Heart left ventricle (tissue), 16 donors: ENCODE measurements around the gene F7. TPM values are rescaled to one million over a fixed set of nuclear protein-coding genes. Genes with fewer than 3 reads are reported as not detected.

Source experiments
- ATAC-seq, 4 donors: fragments of 200-7000 bp; cut with Tn5 transposase; one replicate each; pipeline ENCODE4 v1.9.1; 2020 to 2022; ENCODE audit warnings: moderate library complexity in 4 of 4, mild to moderate bottlenecking in 3 of 4, moderate number of reproducible peaks in 1 of 4
- DNase-seq, 5 donors: peaks; one replicate each; pipeline ENCODE4 v3.0.0-alpha.2; 2020
- H3K27ac ChIP-seq, 12 donors: fragments of 200-600 bp; sonication (generic) in 4 of 12; one replicate each; pipeline versions ENCODE4 v1.5.0 to v1.8.0; 2016 to 2022; ENCODE audit warnings: mild to moderate bottlenecking in 2 of 12
- H3K27me3 ChIP-seq, 9 donors: fragments of 200-600 bp; sonication (generic) in 2 of 9; one replicate each; pipeline versions ENCODE4 v1.5.1 to v1.8.0; 2016 to 2022; ENCODE audit warnings: mild to moderate bottlenecking in 3 of 9
- H3K36me3 ChIP-seq, 9 donors: fragments of 200-600 bp; sonication (generic) in 2 of 9; one replicate each; pipeline versions ENCODE4 v1.5.0 to v1.8.0; 2018 to 2022; ENCODE audit warnings: mild to moderate bottlenecking in 2 of 9
- H3K4me1 ChIP-seq, 12 donors: fragments of 200-600 bp; sonication (generic) in 4 of 12; one replicate each; pipeline versions ENCODE4 v1.5.0 to v1.8.0; 2016 to 2022; ENCODE audit warnings: mild to moderate bottlenecking in 3 of 12
- H3K4me3 ChIP-seq, 12 donors: fragments of 200-600 bp; sonication (generic) in 4 of 12; one replicate each; pipeline versions ENCODE4 v1.5.0 to v1.8.0; 2017 to 2022; ENCODE audit warnings: mild to moderate bottlenecking in 9 of 12, moderate library complexity in 4 of 12
- H3K9me3 ChIP-seq, 12 donors: fragments of 200-600 bp; sonication (generic) in 4 of 12; one replicate each; pipeline versions ENCODE4 v1.5.0 to v1.8.0; 2016 to 2022; ENCODE audit warnings: mild to moderate bottlenecking in 1 of 12
- CTCF ChIP-seq, 12 donors: fragments of 200-600 bp; sonication (generic) in 4 of 12; IDR thresholded peaks; one replicate each; pipeline versions ENCODE4 v1.5.0 to v1.8.0; 2018 to 2022; ENCODE audit warnings: antibody characterized with exemption in 12 of 12, mild to moderate bottlenecking in 5 of 12
- POLR2A ChIP-seq, 2 donors: fragments of 450-650 bp; IDR thresholded peaks; one replicate each; pipeline ENCODE4 v1.6.1; 2017; ENCODE audit warnings: antibody characterized with exemption in 2 of 2, mild to moderate bottlenecking in 2 of 2, moderate library complexity in 2 of 2
- WGBS, 4 donors: extraction: QIAGEN DNeasy Blood & Tissue Kit in 2 of 4; methylation state at CpG; one replicate each; pipeline versions ENCODE4 v1.1.5 to v1.1.7; 2013 to 2018; 5-methylcytosine and 5-hydroxymethylcytosine counted together
- intact Hi-C, 10 donors: fragments of 100-400 bp; cut with DNase I; formaldehyde crosslinking; loops; one replicate each; pipeline versions ENCODE4 v1.11.1 to v1.14.2; 2022
- polyA plus RNA-seq, 2 donors: library from polyadenylated mRNA; stranded (reverse); fragments of 200-250 nt; gene quantifications; one replicate each; pipeline ENCODE4 v1.2.3, GENCODE V29; 2013
- total RNA-seq, 9 donors: library from RNA; depleted of rRNA in 2 of 9; stranded (reverse); fragments of >200 nt in 2 of 9; fragmentation: NEBNext Ultra II Directional in 3 of 9; extraction: Animal tissue kit (Norgen Biotek cat#: 25700) in 3 of 9; gene quantifications; one replicate each; pipeline versions ENCODE4 v1.1.0 to v1.2.4, GENCODE V29; 2016 to 2023
- donor health status: ischemic (EF 13 %, LVEDD 7.1; RV severe dilation, severe dysfunction).
- donor health status: healthy with polysubstance abuse.
- donor health status: DM: no; HTN: yes; CAD: no.
- donor health status: DM: no; HTN: no; CAD: no.
- donor health status: ischemic (EF 25% LVEDD 6.9; RV normal size, moderate dysfunction).
- donor health status: ischemic (EF 25% LVEDD 5.7; RV mildly dilated, moderate dysfunction).
- donor health status: healthy.
- donor health status: DM: yes; HTN: yes; CAD: no.
- donor health status: ischemic (EF 35%, LVEDD 5.7; RV mildly dilated, moderate dysfunction).
- donor health status: nonischemic (EF 11% LVEDD 7.7; RV severe dilation, severe dysfunction).
- donor health status: DM: yes; HTN: yes; CAD: no.
- donor health status: PGD.
- donor health status: ischemic (EF 29% LVEDD 5.4; RV normal size, mild dysfunction).
- donor health status: nonischemic (EF 23%, LVEDD 6.1; RV moderate dilation, normal function).

The F7 gene
- total and polyA plus RNA-seq, 11 donors = 0.01 to 0.41 (median 0.13) TPM; not detected in 7

GRCh38 chr13:113122550-113123225 is 17.1 kb downstream of the F7 start, which contains the start of gene F10:
Gene F10 (plus strand): TSS chr13:113122799. CDS start chr13:113122856, 57 bp downstream.
- ATAC-seq (peak; percentile 74 to 86 (median 76)), DNase-seq (peak; percentile 59 to 81 (median 68))
- WGBS, 4 donors = 38 to 54% (median 47%) methylated on average over 21 to 23 of the region's 23 CpGs
- Histone ChIP-seq H3K27me3 (no peaks in the 10 kb centered on the region), H3K9me3 (no peaks in the 10 kb centered on the region), H3K4me3 (peak within 1 kb of the TSS in 10 of 12 donors; percentile 15 to 48 (median 34)), H3K36me3 (no peaks in the 10 kb centered on the region), H3K27ac (peak within 1 kb of the TSS in 7 of 12 donors; percentile 19 to 48 (median 34)), H3K4me1 (peaks cover 0 to 10% (median 3%) of the 10 kb centered on the region in 12 donors)
- intact Hi-C loops = no loop called here
- peak in 1 of 2 donors; percentile 28 for TF ChIP-seq POLR2A (IDR thresholded peaks at IDR 0.05)
- no peak for TF ChIP-seq CTCF (IDR thresholded peaks at IDR 0.05)

GRCh38 chr13:113123226-113124201 is 17.9 kb downstream of the F7 start:
- Histone ChIP-seq H3K4me1 (peaks cover 0 to 10% (median 3%) of the 10 kb centered on the region in 12 donors), H3K27me3 (no peaks in the 10 kb centered on the region), H3K27ac (peak overlapping the region in 5 of 12 donors; percentile 19 to 48 (median 37)), H3K9me3 (no peaks in the 10 kb centered on the region), H3K36me3 (no peaks in the 10 kb centered on the region), H3K4me3 (peak overlapping the region in 8 of 12 donors; percentile 15 to 48 (median 38))
- ATAC-seq (peak in 1 of 4 donors; percentile 3), DNase-seq (no peak)
- TF ChIP-seq CTCF (IDR thresholded peaks at IDR 0.05) (peak in 3 of 12 donors; percentile 6 to 24 (median 9)), POLR2A (IDR thresholded peaks at IDR 0.05) (no peak)
- 80 to 87% (median 83%) methylated on average over 29 of the region's 29 CpGs for WGBS, 4 donors
- intact Hi-C loops = no loop called here

- WGBS, 4 donors = 92 to 99% (median 94%) methylated on average over 16 to 19 of the region's 19 CpGs
- Histone ChIP-seq H3K9me3 (no peaks in the 10 kb centered on the region), H3K4me1 (peaks cover 0 to 10% (median 3%) of the 10 kb centered on the region in 12 donors), H3K36me3 (no peaks in the 10 kb centered on the region), H3K27me3 (no peaks in the 10 kb centered on the region), H3K27ac (no peak overlapping the region), H3K4me3 (no peak overlapping the region)
- no peak for DNase-seq
- ATAC-seq = no peak
- intact Hi-C loops = no loop called here
- TF ChIP-seq POLR2A (IDR thresholded peaks at IDR 0.05) (no peak), CTCF (IDR thresholded peaks at IDR 0.05) (no peak)
Measured at GRCh38 chr13:113124211-113124970, 18.8 kb downstream of the F7 start.
